ACC112 (cell line): ENCODE results near the gene CERS4.
"Not testable (repeated sequence)": the region's sequence is repeated elsewhere in the genome, so short reads cannot be mapped to it uniquely, and the experiment has no call there.

ENCODE experiments used
- H2AFZ ChIP-seq: fragments of 200-600 bp; sonication (generic); one replicate; pipeline ENCODE4 v1.6.0; 2017; ENCODE audit warnings: antibody characterized with exemption, low read length; ENCODE audit not compliant: unreplicated experiment
- H3K27ac ChIP-seq: fragments of 200-600 bp; sonication (generic); 2 replicates; pipeline ENCODE4 v1.5.1; 2014; ENCODE audit warnings: low read depth, mild to moderate bottlenecking, antibody characterized with exemption, low read length, moderate library complexity
- H3K27me3 ChIP-seq: fragments of 200-600 bp; sonication (generic); 2 replicates; pipeline ENCODE4 v1.6.1; 2014; ENCODE audit warnings: mild to moderate bottlenecking, antibody characterized with exemption, low read length, moderate library complexity, mixed read lengths; ENCODE audit not compliant: insufficient read depth
- H3K36me3 ChIP-seq: fragments of 200-600 bp; sonication (generic); 2 replicates; pipeline ENCODE4 v1.6.1; 2016; ENCODE audit warnings: mild to moderate bottlenecking, antibody characterized with exemption, low read length, moderate library complexity, mixed read lengths; ENCODE audit not compliant: insufficient read depth
- H3K4me1 ChIP-seq: fragments of 200-600 bp; sonication (generic); one replicate; pipeline ENCODE4 v1.6.1; 2016; ENCODE audit warnings: low read length, mixed read lengths; ENCODE audit not compliant: insufficient read depth, unreplicated experiment, control insufficient read depth
- H3K4me3 ChIP-seq: fragments of 200-600 bp; sonication (generic); 2 replicates; pipeline ENCODE4 v1.5.1; 2014; ENCODE audit warnings: mild to moderate bottlenecking, low read depth, low read length
- H3K79me2 ChIP-seq: fragments of 200-600 bp; sonication (generic); one replicate; pipeline ENCODE4 v1.6.0; 2016; ENCODE audit warnings: low read length; ENCODE audit not compliant: control insufficient read depth, unreplicated experiment, insufficient read depth

The CERS4 gene

DNA sequence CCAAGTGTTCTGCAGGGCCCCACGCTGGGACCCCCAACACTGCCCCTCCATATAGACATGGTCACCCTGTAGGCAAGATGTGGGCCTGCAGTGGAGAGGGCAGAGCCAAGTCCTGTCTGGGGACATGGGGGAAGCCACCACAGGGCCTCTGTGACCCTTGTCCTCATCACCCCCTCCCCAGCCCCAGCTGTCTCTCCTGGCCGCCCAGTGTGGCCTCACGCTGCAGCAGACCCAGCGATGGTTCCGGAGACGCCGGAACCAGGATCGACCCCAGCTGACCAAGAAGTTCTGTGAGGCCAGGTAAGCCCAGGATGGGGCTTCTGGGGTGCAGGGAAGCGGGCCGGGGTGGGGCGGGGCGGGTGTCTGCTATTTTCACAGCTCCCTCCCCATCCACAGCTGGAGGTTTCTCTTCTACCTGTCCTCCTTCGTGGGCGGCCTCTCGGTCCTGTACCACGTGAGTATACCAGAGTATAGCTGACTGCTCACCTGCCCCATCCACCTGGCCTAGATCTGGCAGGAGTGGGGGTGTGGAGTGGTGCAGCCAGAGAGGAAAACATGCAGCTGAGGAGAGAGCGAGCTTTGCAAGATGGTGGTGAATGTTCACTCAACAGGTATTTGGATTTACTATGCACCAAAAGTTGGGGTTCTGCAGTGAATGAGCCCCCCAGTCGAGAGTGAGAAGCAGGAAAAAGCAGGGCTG lies 46.4 kb downstream of the CERS4 start:
- Histone ChIP-seq H3K4me3 (no peak overlapping the region), H3K4me1 (no peaks in the 10 kb centered on the region), H3K36me3 (no peaks in the 10 kb centered on the region), H2AFZ (no peak overlapping the region), H3K27ac (no peak overlapping the region), H3K79me2 (no peaks in the 10 kb centered on the region), H3K27me3 (no peaks in the 10 kb centered on the region)

- no peak overlapping the region for H3K27ac ChIP-seq
- no peaks in the 10 kb centered on the region for H3K36me3 ChIP-seq
- no peak overlapping the region for H2AFZ ChIP-seq
- no peak overlapping the region for H3K4me3 ChIP-seq
- H3K27me3 ChIP-seq, result no peaks in the 10 kb centered on the region
- no peaks in the 10 kb centered on the region for H3K4me1 ChIP-seq
- no peaks in the 10 kb centered on the region for H3K79me2 ChIP-seq
Measured at GRCh38 chr19:8256276-8257051, 47.3 kb downstream of the CERS4 start.

DNA sequence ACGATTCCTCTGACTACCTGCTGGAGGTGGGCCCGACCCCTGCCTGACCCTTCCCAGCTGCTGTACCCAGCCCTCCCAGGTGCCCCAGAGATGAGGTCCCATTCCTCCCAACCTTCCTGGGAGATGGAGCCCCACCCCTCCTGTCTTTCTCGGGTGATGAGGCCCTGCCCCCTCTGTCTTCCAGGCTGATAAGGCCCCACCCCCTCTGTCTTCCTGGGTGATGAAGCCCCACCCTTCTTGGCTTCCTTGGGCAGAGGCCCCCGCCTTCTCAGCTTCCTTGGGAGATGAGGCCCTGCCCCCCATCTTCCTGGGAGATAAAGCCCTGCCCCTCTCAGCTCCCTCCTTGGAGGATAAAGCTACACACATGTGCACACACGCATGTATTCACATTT lies 47.9 kb downstream of the CERS4 start:
- no peak overlapping the region for H3K27ac ChIP-seq

GRCh38 chr19:8259142-8259921 lies 50.2 kb downstream of the CERS4 start:
- Histone ChIP-seq H3K36me3 (no peaks in the 10 kb centered on the region), H3K27ac (no peak overlapping the region), H3K4me1 (no peaks in the 10 kb centered on the region), H3K27me3 (no peaks in the 10 kb centered on the region), H3K79me2 (no peaks in the 10 kb centered on the region), H2AFZ (no peak overlapping the region), H3K4me3 (no peak overlapping the region)

More for the DNA sequence above, 47.9 kb downstream of the CERS4 start:
- Histone ChIP-seq H3K27me3 (no peaks in the 10 kb centered on the region), H3K79me2 (no peaks in the 10 kb centered on the region), H3K4me3 (no peak overlapping the region), H3K36me3 (no peaks in the 10 kb centered on the region), H2AFZ (no peak overlapping the region), H3K4me1 (no peaks in the 10 kb centered on the region)

DNA sequence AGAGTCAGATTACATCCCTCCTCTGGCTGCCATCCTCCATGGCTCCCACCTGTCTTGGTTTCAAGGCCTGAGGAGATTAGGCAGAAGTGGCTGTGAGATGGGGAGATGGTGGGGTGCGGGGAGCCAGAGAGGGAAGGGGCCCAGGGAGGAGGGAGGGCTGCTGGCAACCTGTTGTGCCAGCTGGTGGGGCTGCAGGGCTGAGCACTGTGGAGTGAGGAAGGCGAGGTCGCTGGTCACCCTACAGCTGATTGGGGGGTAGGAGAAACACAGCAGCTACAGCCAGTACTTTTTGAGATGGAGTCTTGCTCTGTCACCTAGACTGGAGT lies 50.7 kb downstream of the CERS4 start:
- H3K79me2 ChIP-seq, result no peaks in the 10 kb centered on the region
- H2AFZ ChIP-seq, result no peak overlapping the region
- H3K27me3 ChIP-seq, result no peaks in the 10 kb centered on the region
- no peaks in the 10 kb centered on the region for H3K36me3 ChIP-seq
- no peaks in the 10 kb centered on the region for H3K4me1 ChIP-seq
- H3K27ac ChIP-seq, result no peak overlapping the region
- no peak overlapping the region for H3K4me3 ChIP-seq

GRCh38 chr19:8261347-8261746 lies 52.2 kb downstream of the CERS4 start:
- Histone ChIP-seq H3K36me3 (no peaks in the 10 kb centered on the region), H3K27ac (no peak overlapping the region), H3K27me3 (no peaks in the 10 kb centered on the region), H3K79me2 (no peaks in the 10 kb centered on the region), H3K4me3 (no peak overlapping the region), H2AFZ (no peak overlapping the region), H3K4me1 (no peaks in the 10 kb centered on the region)

- H3K4me3 ChIP-seq, result no peak overlapping the region
- H2AFZ ChIP-seq, result no peak overlapping the region
- no peak overlapping the region for H3K27ac ChIP-seq
- no peaks in the 10 kb centered on the region for H3K36me3 ChIP-seq
- H3K79me2 ChIP-seq, result no peaks in the 10 kb centered on the region
- no peaks in the 10 kb centered on the region for H3K4me1 ChIP-seq
- no peaks in the 10 kb centered on the region for H3K27me3 ChIP-seq
Measured at GRCh38 chr19:8261881-8262280, 52.7 kb downstream of the CERS4 start.

DNA sequence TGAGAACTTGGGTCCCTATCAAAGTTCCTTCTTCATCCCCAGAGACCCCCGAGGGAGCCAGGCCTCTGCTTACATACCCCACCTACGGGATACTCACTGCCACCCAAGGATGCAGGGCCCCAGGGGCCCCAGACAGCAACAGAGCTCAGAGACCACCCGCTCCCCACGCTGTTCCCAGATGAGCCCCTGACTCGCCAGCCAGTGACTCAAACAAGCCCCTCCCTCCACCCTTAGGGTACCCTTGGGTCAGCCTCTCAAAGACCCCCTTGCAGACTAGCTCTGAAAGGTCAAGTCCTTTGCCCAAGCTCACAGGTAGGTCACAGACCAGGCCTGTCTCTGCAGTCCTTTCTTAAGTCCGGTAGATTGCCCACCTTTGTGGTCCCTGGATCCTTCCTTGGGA lies 53.3 kb downstream of the CERS4 start:
- H2AFZ ChIP-seq, result no peak overlapping the region
- H3K4me1 ChIP-seq, result no peaks in the 10 kb centered on the region
- no peaks in the 10 kb centered on the region for H3K79me2 ChIP-seq

GRCh38 chr19:8264248-8264647 lies 55.1 kb downstream of the CERS4 start:
- H3K27ac ChIP-seq, H3K36me3 ChIP-seq, H2AFZ ChIP-seq, H3K4me3 ChIP-seq, H3K27me3 ChIP-seq, H3K79me2 ChIP-seq, H3K4me1 ChIP-seq: not testable (repeated sequence)

More for the DNA sequence above, 53.3 kb downstream of the CERS4 start:
- H3K27ac ChIP-seq, result no peak overlapping the region
- H3K27me3 ChIP-seq, result no peaks in the 10 kb centered on the region
- no peaks in the 10 kb centered on the region for H3K36me3 ChIP-seq
- no peak overlapping the region for H3K4me3 ChIP-seq

DNA sequence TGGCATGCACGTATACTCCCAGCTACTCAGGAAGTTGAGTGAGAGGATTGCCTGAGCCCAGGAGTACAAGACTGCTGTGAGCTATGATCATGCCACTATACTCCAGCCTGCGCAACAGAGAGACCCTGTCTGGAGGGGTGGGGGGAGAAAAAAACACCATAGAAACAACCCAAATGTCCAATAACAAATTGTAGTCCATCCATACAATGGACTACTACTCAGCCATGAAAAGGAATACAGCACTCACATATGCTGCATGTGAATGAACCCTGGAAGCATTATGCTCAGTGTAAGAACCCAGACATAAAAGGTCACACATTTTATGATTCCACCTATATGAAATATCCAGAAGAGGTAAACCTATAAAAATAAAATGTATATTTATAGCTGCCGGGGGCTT lies 56.7 kb downstream of the CERS4 start:
- no peaks in the 10 kb centered on the region for H3K36me3 ChIP-seq

More for the DNA sequence above, 56.7 kb downstream of the CERS4 start:
- no peaks in the 10 kb centered on the region for H3K27me3 ChIP-seq
- no peak overlapping the region for H3K4me3 ChIP-seq
- peaks cover 4% of the 10 kb centered on the region for H3K4me1 ChIP-seq
- no peaks in the 10 kb centered on the region for H3K79me2 ChIP-seq
- no peak overlapping the region for H2AFZ ChIP-seq
- no peak overlapping the region for H3K27ac ChIP-seq
